SU-DHL-6 (cell line): ENCODE measurements around the gene ABCC8.

Experiments used
- H2AFZ ChIP-seq: fragments of 200-600 bp; sonication (generic); 2 replicates; pipeline ENCODE4 v1.6.1; 2014; ENCODE audit warnings: low read depth, mild to moderate bottlenecking, moderate library complexity, mixed read lengths, antibody characterized with exemption, low read length; ENCODE audit not compliant: severe bottlenecking
- H3F3A ChIP-seq: fragments of 200-600 bp; shearing (Covaris generic); 2 replicates; pipeline ENCODE4 v1.6.0; 2016; ENCODE audit warnings: antibody characterized with exemption, mild to moderate bottlenecking; ENCODE audit not compliant: insufficient read depth
- H3K27ac ChIP-seq: fragments of 200-600 bp; sonication (generic); 2 replicates; pipeline ENCODE4 v1.5.1; 2016; ENCODE audit warnings: low read depth, mild to moderate bottlenecking, low read length, moderate library complexity, mixed read lengths
- H3K27me3 ChIP-seq: fragments of 200-600 bp; sonication (generic), shearing (Covaris generic); 2 replicates; pipeline ENCODE4 v1.6.0; 2014; ENCODE audit warnings: mild to moderate bottlenecking, low read length
- H3K36me3 ChIP-seq: fragments of 200-600 bp; sonication (generic); 2 replicates; pipeline ENCODE4 v1.6.1; 2014; ENCODE audit warnings: mild to moderate bottlenecking, low read length, mixed read lengths
- H3K4me2 ChIP-seq: fragments of 300-600, 200-600 bp; shearing (Covaris generic), sonication (generic); 2 replicates; pipeline ENCODE4 v1.6.0; 2014; ENCODE audit warnings: low read length, low read depth, mild to moderate bottlenecking; ENCODE audit not compliant: poor library complexity, severe bottlenecking
- H3K4me3 ChIP-seq: fragments of 200-600 bp; sonication (generic); 2 replicates; pipeline ENCODE4 v1.5.1; 2014; ENCODE audit warnings: antibody characterized with exemption, low read length, mild to moderate bottlenecking, mixed read lengths; ENCODE audit not compliant: insufficient read depth, poor library complexity, severe bottlenecking
- H3K79me2 ChIP-seq: fragments of 200-600 bp; sonication (generic); 2 replicates; pipeline ENCODE4 v1.6.1; 2014; ENCODE audit warnings: mild to moderate bottlenecking, low read length, moderate library complexity; ENCODE audit not compliant: insufficient read depth
- H3K9ac ChIP-seq: fragments of 200-600 bp; sonication (generic); 2 replicates; pipeline ENCODE4 v1.7.0; 2014; ENCODE audit warnings: mild to moderate bottlenecking, low read length
- H3K9me2 ChIP-seq: fragments of 200-600 bp; sonication (generic); replicated peaks from 2 replicates; pipeline ENCODE4 v1.6.1; 2014; ENCODE audit warnings: low read length; ENCODE audit not compliant: insufficient read depth
- H3K9me3 ChIP-seq: fragments of 200-600 bp; sonication (generic); 2 replicates; pipeline ENCODE4 v1.6.1; 2014; ENCODE audit warnings: low read length, mixed read lengths; ENCODE audit not compliant: insufficient read depth
- H4K20me1 ChIP-seq: fragments of 200-600 bp; sonication (generic); 2 replicates; pipeline ENCODE4 v1.6.1; 2014; ENCODE audit warnings: low read depth, mild to moderate bottlenecking, antibody characterized with exemption, low read length, moderate library complexity, mixed read lengths
- EZH2phosphoT487 ChIP-seq: fragments of 200-600 bp; sonication (generic), shearing (Covaris generic); conservative IDR thresholded peaks from 2 replicates; pipeline ENCODE4 v1.6.1; 2018; ENCODE audit warnings: mild to moderate bottlenecking, antibody characterized with exemption, low read length, moderate library complexity, mixed read lengths
- TF ChIP-seq, protein P1 (sequence below): fragments of 200-600 bp; sonication (generic); IDR thresholded peaks from one replicate; pipeline ENCODE4 v1.5.1; 2017; ENCODE audit warnings: antibody characterized with exemption, mild to moderate bottlenecking, low read length, moderate library complexity; ENCODE audit not compliant: insufficient read depth, poor library complexity, severe bottlenecking

The ABCC8 gene

DNA sequence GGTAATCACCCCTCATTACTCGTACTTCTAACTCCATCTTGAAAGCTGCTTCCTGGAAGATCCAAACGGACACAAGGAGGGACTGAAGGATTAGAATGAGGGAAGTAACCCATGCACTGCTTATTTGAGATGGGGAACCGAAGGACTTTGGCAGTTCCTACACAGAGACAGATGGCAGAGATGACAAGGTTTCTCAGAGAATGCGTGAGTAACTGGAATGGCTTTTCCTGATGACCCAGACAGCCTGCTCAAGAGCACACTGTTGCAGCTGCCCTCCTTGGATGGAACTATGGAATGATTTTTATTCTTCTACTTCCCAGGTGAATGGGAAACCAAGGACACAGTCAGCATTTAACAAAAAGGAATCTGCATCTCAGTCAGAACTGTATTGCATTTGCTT, 95.5 kb downstream of the ABCC8 start:
- Histone ChIP-seq H2AFZ (no peak overlapping the region), H3K36me3 (peaks cover 30% of the 10 kb centered on the region), H3K4me3 (no peak overlapping the region), H3K9me2 (no peaks in the 10 kb centered on the region), H3K79me2 (no peaks in the 10 kb centered on the region), H3K9ac (no peak overlapping the region), H3K27me3 (no peaks in the 10 kb centered on the region), H3K27ac (no peak overlapping the region), H4K20me1 (no peaks in the 10 kb centered on the region), H3K9me3 (peaks cover 13% of the 10 kb centered on the region; the same call in 1 of the 2 replicates), H3F3A (no peaks in the 10 kb centered on the region), H3K4me2 (no peak overlapping the region)
- TF ChIP-seq, protein P1, sequence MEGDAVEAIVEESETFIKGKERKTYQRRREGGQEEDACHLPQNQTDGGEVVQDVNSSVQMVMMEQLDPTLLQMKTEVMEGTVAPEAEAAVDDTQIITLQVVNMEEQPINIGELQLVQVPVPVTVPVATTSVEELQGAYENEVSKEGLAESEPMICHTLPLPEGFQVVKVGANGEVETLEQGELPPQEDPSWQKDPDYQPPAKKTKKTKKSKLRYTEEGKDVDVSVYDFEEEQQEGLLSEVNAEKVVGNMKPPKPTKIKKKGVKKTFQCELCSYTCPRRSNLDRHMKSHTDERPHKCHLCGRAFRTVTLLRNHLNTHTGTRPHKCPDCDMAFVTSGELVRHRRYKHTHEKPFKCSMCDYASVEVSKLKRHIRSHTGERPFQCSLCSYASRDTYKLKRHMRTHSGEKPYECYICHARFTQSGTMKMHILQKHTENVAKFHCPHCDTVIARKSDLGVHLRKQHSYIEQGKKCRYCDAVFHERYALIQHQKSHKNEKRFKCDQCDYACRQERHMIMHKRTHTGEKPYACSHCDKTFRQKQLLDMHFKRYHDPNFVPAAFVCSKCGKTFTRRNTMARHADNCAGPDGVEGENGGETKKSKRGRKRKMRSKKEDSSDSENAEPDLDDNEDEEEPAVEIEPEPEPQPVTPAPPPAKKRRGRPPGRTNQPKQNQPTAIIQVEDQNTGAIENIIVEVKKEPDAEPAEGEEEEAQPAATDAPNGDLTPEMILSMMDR, result no peak
- no peak for TF ChIP-seq EZH2phosphoT487

DNA sequence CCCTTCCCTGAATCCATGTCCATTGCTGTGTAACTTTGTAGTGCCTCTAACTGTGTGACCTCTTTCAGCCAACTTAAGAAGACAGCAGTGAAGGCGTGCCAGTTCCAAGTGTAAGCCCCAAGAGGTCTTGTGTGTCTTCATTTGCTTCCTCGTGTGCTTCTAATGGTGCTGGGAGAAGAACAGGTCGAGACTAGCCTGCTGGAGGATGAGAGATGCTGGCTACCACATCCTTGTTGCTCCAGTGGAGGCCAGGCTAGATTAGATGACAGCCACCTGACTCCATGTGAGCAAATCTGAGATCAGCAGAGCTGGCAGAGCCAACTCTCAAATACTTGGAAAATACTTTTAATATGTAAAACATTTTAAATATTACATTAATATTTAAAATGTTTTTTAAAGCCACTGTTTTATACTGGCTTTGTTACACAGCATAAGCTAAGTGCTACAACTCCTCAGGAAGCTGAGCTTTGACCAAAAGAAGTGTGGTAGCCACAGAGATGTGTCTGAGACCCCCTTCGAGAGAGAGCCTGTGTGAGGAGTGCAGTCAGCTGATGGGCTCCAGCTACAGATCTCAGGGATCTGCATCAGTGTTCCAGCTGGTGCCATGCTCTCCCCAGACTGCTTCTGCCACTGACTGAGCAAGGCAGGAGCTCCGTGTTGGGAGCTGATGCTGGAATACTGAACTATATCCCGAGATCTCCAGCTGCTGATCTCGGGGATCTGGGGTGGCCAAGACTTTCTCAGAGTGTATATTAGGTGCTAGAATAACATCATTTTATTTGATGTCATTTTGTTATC, 97.1 kb downstream of the ABCC8 start:
- TF ChIP-seq, protein P1, result no peak
- TF ChIP-seq EZH2phosphoT487, result no peak
- Histone ChIP-seq H3K9me3 (peaks cover 13% of the 10 kb centered on the region; the same call in 1 of the 2 replicates), H3K79me2 (no peaks in the 10 kb centered on the region), H3K9ac (no peak overlapping the region), H3K36me3 (peaks cover 46% of the 10 kb centered on the region), H2AFZ (no peak overlapping the region), H3K9me2 (no peaks in the 10 kb centered on the region), H3K4me3 (no peak overlapping the region), H3K4me2 (no peak overlapping the region), H3K27ac (no peak overlapping the region), H3F3A (no peaks in the 10 kb centered on the region), H4K20me1 (no peaks in the 10 kb centered on the region), H3K27me3 (no peaks in the 10 kb centered on the region)

DNA sequence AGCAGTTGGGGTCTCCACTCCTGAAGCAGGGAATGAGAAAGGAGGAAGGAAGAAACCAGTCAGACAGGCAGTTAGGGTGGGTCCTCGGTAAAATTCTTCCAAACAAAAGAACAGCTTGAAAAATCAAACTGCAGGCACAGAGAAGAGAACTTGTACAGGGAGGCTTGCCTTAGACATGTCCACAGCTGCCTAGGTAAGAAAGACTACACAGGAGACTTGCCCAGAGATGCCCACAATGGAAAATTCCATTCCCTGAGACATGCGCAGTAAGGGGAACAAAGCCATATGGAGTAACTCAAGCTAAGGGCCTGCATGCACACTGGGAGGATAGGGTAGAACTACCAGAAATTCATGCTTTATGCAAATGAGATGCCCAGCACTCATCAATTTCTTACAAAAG, 98.0 kb downstream of the ABCC8 start:
- H3K4me3 ChIP-seq, result no peak overlapping the region
- no peak overlapping the region for H3K9ac ChIP-seq
- H3K79me2 ChIP-seq, result no peaks in the 10 kb centered on the region
- H4K20me1 ChIP-seq, result no peaks in the 10 kb centered on the region
- no peak overlapping the region for H3K4me2 ChIP-seq
- H3F3A ChIP-seq, result no peaks in the 10 kb centered on the region
- peaks cover 55% of the 10 kb centered on the region for H3K36me3 ChIP-seq
- peaks cover 13% of the 10 kb centered on the region; the same call in 1 of the 2 replicates for H3K9me3 ChIP-seq
- no peaks in the 10 kb centered on the region for H3K27me3 ChIP-seq
- H3K27ac ChIP-seq, result no peak overlapping the region
- H3K9me2 ChIP-seq, result no peaks in the 10 kb centered on the region
- no peak overlapping the region for H2AFZ ChIP-seq
- no peak for TF ChIP-seq EZH2phosphoT487
- TF ChIP-seq, protein P1, result no peak
